HG02798 (cell line): ENCODE measurements around the gene CREB3L2.

Source experiments
- ATAC-seq: cut with Tn5 transposase; IDR thresholded peaks from one replicate; pipeline ENCODE4 v1.9.1; 2021; ENCODE audit warnings: mild to moderate bottlenecking; ENCODE audit not compliant: unreplicated experiment, poor library complexity

The CREB3L2 gene

DNA sequence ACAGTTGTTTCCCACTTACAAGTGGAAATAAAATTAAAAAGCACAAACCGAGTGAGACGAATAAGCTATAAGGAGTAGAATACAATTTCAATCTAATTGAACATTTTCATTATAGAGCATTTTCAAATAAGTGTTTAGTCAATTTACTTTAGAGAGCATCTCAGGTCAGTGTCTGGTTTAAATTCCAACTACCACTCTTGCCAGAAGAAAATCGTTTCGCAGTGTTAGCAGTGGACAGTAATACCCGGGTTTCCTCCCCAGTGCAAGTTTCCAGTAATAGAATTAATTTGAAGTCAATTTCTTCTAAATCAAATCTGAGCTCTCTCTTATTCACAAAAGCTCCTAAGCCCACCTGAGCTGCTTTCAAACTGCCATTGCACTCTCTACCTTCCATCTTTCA, 45.7 kb downstream of the CREB3L2 start:
- ATAC-seq, result no peak

DNA sequence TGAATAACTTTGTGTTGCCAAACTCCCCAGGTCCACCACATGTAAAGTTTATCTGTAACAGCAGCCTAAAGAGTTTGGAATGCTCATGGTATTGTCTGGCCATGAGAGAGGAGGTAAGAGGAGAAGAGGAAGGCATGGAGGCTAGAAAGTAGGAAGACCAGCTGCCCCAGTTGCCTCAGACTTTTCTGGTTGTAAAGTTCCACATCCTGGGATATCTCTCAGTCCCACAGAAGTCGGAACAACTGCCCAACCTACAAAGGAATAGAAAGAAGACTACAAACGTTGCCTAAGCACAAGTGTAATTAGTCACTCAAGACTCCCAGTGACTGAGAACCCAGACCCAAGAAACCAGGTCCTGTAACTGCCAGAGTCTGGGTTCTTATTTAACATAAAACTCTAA, 47.3 kb downstream of the CREB3L2 start:
- ATAC-seq, result no peak

DNA sequence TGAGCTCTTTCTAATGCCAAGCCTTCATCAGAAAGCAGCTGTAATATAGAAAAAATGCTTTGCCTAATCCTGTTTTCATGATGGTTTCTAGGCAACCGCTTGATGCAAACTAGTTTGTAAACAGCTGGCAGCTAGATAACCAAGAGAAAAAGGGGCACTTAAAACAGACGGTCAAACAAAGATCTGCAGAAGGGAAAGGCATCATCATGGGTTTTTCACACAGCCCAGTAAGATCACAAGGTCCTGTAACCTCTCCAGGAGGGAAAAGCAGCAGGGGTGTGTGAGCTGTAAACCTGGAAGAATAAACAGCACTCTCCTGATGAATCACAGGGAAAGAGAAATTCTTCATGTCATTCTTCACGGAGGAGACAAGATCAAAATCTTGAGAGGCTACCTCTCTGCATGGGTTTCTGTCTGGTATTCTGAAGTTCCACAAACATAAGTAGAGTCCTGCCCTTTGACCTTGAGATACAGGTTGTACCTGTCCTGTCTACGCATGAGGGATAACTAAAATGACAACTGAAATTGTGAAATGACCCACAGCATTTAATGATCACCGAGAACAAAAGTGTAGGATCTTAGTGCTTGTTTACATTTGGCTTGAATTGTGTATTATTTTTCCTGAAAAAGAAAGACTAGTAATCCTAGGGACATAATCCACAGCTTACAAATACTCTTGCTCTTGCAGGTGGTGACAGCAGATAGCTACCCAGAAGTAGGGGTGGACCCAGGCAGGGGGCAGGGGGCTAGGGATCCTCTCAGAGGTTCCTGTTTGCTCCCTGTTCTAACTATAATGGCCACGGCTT, 48.0 kb downstream of the CREB3L2 start:
- ATAC-seq, result peak; percentile 54

DNA sequence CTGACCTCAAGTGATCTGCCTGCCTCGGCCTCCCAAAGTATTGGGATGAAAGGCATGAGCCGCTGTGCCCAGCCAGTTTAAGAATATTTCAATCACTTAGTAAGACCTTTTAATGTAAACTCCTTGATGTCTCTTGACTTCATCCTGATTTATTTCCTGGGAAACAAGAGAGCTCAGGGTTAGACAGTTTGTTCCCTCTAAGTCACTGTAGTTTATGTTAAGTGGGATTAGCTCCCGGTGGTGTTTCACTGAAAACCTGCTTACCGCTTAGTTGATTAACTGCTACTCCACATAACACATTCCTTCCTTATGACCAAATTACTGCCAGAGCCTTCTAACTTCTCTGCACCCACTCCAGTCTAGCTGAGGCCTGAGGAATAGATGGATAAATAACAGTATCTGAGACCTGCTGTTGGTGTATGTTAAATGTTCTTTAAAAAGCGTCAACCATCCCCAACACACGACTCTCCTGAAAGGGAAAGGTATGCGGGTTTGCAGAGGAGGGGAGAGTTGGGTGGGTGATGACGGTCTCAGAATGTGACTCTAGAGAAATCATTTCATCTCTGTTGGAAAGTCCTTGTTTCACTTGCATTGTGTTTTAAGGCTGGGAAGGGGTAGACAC, 48.7 kb downstream of the CREB3L2 start:
- ATAC-seq, result no peak

DNA sequence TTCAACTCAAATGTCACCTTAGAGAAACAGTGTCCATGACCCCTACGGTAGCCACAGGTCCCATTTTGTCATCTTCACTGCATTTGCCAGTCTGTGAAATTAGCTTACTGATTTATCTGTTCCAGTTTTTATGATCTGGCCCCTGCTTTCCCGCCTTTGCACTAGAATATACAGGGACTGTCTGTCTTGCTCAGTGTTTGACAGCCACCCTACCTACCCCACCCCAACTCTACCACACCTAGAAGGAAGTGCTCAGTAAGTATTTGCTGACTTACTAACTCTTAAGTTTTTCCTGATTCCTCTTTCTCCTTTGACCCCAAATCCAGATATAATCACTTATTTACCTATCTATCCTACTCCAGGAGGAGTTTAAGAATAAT, 49.5 kb downstream of the CREB3L2 start:
- no peak for ATAC-seq

DNA sequence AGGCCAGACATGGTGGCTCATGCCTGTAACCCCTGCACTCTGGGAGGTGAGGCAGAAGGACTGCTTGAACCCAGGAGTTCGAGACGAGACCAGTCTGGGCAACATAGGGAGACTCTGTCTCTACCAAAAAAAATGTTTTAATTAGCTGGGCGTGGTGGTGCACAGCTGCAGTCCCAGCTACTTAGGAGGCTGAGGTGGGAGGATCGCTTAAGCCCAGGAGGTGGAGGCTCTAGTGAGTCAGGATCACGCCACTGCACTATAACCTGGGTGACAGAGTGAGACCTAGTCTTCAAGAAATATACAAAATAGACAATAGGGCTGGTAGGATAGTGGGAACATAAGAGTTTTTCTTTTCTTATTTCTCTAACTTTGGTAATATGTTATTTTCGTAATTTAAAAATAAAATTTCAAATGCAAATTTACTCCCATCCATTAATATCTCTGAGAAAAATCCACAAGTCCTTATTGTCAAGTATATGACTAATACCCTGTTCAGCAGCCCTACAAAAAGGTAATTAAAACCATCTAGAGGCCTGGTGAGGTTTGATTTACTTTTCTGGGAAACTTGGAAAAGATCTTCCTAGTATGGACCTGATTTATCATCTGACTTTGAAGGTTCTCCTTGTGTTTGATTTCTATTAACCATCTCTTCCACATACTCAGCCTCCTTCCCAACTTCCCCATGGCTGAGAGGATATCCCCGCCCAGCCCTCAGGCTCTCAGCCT, 50.0 kb downstream of the CREB3L2 start:
- ATAC-seq, result no peak

DNA sequence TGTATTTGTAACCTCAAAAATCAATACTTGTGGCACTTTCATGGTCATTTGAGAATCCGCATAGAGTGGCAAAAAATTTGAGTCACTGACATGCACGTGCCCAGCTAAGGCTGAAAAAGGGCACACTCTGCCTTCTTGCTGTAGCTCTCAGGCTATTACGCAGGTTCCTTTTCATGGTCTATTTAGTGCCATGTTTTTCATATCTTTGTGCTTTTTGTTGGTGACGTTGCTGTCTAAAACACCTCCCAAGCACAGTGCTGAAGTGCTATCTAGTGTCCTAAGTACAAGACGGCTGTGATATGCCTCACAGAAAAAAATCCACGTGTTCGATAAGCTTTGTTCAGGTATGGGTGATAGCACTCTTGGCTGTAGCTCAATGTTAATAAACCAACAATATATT, 50.9 kb downstream of the CREB3L2 start:
- no peak for ATAC-seq

DNA sequence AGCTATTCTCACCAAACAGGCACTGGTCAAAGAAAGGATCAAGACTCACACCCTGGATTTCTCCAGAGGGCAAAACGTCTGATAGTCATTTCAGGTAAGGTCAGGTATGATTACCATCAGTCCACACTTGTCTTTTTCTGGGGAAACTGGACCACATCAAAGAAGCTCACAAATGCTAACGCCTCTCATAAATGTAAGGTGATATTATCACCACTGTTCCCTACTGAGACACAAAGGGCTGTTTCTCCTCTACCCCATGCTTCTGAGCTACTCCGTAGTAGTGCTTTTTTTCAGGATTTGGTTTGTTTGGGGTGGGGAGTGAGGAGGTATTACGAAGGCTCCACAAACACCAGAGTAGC, 51.6 kb downstream of the CREB3L2 start:
- no peak for ATAC-seq

DNA sequence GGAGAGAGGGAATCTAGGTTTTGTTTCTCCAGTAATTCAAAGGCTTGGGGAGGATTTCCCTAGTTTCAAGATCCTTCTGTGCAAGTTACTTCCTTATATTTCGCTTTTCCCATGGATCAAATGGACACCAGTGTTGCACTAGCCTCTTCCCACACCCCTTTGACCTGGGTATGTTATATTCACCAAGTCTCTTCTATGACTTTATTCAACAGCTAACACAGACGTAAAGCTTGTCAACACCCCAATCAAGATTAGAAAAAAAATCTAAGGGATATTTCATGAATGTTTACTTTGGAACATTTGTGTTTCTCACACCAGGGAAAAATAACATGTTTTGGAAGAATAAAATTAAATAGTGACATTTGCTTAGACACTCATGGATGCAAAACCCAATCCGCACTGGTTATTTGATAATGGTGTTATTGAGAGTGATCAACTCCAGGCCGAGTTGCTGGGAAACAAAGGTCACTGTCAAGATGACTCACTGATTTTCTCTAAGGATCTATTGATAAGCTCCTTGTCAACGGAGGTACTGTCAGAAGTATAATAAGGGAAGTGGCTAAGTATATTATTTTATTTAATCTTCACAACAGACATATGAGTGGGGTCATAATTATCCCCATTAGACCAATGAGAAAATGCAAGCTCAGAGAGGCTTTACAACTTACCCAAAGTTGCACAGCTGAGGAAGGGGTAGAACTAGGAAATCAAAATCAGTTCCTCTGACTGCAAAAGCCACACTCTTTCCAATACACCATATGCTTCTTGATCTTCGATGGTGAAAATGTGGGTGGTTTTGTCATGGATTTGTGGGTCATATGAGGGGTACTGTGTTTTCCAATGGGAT, 52.2 kb downstream of the CREB3L2 start:
- no peak for ATAC-seq

DNA sequence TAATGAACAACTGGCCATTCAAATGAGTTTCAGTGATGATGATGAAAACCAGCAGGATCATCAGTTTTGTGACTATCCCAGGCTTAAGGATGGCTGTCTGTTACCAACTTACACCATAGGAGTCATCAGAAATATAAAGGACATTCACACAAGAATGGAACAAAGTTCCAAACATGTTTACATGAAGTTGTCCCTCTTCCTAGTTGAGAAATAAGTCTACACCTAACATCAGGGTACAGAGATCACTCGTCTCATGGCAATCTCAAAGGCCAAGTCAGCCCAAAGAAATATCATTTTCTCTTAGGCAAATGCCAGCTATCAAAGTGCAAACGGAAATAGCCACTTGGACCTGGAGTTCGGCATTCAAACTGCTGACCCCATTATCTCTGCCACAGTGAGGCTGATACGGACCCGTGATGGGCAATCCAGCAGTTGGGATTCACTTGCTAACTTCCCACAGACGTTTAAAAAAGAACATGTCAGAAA, 53.0 kb downstream of the CREB3L2 start:
- ATAC-seq, result no peak

DNA sequence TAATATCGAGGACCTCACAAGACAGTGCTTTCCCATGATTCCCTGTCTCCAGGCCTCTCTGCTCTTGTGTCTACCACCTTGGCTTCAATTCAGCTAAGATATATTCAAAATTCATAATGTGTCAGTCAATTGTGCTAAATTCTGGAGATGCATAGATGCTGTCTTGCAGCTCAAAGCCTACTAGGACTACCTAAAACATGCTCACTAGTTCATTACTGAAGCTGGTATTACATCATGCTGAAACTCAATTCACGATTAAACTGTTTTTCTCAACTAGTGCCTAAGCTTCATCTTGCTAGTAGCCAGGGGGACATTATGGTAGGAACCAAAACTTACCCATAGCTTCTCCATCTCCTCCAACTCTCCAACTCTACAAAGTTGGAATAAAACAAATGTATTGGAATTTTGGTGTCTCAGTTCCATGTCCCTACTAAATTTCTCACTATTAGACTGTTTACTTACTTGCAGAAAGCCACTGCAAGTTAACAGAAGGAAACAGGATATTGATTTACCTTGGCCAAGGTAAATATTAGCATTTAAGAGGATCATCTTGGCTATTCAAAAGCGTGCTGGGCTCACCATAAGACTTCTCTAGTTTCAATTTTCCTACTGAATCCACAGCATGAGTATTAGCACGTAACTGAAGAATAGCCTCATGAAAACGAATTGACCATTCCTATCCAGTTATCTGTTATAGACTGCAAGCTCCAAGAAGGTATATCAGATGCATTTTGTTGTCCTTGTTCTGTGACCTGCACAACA, 53.6 kb downstream of the CREB3L2 start:
- ATAC-seq, result no peak

DNA sequence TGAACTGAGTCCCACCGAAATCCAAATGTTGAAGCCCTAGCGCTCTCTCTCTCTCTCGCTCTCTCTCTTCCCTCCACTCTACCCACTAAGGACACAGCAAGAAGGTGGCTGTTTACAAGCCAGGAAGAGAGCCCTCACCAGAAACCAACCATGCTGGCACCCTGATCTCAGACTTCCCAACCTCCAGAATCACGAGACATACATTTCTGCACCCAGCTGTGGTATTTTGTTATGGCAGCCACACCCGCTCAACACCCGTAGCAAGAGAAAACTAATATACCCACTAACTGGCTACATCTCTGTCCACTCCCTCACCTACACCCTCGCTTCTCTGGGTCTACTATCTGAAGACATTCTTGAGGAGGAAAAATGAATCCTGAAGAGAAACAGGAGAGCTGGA, 54.8 kb downstream of the CREB3L2 start:
- no peak for ATAC-seq

DNA sequence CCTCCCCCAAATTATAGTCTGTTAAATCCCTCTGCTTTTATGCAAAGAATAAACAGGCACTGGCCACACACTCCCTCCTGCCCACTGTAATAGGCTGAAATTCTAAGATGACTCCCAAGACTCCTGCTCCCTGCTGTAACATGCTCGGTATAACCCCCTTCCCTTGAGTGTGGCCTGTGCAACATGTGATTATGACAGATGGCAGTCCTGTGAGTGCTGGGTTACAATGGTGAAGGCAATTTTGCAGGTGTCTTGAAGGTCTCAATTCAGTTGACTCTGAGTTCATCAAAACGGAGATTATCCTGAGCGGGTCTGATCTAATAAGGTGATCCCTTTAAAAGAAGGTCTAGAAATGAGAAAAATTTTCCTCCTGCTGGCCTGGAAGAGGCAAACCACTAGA, 55.9 kb downstream of the CREB3L2 start:
- ATAC-seq, result no peak

DNA sequence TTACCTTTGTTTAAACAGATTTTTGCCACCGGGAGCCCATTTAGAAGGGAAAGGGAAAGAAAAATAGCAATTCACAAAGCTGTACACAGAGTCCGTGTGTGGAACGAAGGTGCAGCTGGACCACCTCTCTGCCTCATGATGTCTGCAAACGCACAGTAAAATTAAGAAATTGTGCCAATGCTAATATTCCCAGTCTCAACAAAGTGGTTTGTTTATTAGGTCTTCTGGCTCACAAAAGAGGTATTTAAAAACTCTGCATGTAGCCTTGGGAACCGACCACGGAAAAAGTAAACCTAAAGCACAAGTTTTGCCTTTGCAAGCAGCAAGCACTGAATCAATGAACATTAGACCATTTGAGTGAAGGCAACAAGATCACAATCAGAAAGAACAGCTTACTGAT, 57.7 kb downstream of the CREB3L2 start:
- ATAC-seq, result no peak

DNA sequence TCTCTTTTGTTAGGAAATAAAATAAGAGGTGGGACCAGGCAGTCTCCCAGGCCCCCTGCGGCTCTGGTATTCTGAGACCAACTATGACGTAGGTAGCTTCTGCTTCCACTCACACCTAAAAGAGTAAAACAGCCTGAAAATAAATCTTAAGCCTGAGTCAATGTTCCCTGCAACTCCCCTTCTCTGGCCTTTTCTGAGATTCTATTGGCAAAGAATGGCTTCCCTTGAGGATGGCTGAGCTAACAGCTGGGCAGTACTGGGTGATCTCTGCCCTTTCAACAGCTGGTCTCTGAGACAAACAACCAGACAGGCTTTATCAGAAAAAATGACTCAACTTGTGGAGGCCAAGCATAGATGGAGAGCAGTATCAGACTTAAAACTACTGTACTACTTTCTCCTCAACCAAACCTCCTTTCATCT, 58.7 kb downstream of the CREB3L2 start:
- ATAC-seq, result no peak

DNA sequence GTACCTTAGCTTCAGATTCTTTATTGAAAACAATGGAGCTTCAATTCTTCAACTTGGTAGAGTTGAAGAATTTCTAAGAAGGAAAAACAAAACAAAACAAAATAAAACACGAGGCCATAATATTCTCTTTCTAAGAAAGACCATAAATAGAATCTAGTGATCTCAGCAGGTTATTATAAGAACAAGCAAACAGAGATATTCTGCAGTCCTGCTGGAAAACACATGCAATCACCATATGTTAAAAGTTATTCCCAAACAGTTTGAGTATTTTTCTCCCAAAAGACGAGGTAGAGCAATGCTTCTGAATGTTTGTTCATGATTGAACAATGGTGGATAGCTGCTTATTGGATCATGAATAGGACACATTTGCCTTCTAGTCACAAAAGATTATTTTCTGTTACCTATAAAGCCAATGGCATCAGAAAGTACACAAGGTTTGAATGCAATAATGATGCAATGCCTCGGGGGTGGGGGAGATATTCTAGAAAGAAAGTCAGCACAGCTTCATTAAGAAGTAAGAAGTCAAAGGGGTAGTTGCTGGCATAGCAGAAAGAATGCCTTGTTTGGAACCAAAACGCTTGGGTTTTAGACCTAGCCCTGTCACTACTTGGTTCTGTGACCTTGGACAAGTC, 59.3 kb downstream of the CREB3L2 start:
- no peak for ATAC-seq

DNA sequence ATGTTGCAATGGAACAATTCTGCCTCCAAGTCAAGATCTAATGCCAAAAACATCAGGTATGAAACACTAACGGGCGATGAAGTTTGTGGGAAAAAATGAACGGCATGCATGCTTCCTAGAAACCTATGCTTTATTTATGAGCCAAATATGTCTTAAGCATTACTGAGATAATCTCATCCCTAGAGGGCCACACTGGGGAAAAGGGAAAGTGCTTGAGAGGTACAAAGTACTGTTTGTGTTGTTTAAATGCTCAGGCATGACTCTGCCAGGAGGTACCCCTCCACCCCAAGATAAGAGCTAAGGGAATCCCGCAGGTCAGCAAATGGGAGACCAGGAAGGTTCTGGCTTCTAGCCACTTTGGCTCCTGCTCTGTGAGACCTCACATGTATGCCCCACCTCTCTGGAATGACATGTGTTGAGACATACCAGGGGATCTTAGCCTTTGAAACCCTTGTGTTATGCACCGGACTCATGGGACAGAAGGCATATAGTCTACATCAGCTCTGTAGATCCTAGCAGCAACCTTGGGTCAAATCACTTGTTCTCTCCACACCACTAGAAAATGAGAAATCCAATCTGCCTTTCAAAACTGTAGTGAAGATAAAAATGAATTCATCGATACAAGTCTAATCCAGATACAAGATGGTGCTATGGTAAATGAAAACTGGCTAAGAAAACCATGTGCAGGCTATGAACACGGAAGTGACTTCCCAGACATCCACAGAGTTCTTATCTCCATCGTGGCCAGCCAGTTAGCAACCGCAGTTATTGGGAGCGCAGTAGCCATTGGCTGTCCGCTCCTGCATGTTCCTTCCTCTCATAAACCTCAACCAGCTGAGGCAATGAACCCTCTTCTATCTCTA, 61.0 kb downstream of the CREB3L2 start:
- no peak for ATAC-seq

DNA sequence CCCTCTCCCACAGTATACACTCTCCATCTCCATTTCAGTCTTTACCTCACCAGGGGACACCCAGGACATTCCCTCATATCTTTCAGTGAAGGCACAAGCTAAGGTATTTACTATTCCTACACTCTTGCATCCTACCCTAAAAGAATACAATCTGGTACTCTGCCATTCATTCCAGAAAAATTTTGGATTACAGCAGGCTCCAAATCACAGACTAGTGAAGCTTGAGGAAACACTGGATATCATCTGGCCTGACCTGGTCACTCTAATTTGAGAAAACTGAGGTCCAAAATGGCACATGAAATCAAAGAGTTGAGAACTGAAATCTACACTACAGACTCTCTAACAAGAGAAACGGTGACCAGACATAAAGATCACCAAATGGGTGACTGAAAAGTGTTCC, 61.7 kb downstream of the CREB3L2 start:
- ATAC-seq, result no peak

DNA sequence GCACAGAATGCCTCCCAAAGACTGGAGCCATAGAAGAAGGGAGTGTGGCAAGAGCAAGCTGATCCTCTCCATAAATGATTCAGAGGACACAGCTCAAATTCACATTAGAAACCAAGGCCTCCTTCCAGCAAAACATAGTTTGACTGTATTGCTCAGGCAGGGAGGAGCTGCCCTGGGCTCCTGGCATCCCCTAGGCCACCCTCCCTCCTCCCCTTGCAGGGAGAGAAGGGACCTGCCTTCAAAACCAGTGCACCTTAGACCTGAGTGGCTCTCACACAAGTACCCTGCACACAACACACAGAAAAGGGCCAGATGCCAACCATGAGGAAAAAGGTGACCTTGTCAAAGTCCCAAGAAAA, 64.7 kb downstream of the CREB3L2 start:
- no peak for ATAC-seq
